C4-2B (cell line): ENCODE measurements around the gene NDUFB10.

ENCODE experiments used
- ZFX ChIP-seq: fragments of 450-650 bp; IDR thresholded peaks from 2 replicates; pipeline ENCODE4 v1.6.1; 2017
- TF ChIP-seq, protein P1 (sequence below): fragments of 450-650 bp; conservative IDR thresholded peaks from 2 replicates; pipeline ENCODE4 v1.5.1; 2017; ENCODE audit warnings: mild to moderate bottlenecking

DNA sequence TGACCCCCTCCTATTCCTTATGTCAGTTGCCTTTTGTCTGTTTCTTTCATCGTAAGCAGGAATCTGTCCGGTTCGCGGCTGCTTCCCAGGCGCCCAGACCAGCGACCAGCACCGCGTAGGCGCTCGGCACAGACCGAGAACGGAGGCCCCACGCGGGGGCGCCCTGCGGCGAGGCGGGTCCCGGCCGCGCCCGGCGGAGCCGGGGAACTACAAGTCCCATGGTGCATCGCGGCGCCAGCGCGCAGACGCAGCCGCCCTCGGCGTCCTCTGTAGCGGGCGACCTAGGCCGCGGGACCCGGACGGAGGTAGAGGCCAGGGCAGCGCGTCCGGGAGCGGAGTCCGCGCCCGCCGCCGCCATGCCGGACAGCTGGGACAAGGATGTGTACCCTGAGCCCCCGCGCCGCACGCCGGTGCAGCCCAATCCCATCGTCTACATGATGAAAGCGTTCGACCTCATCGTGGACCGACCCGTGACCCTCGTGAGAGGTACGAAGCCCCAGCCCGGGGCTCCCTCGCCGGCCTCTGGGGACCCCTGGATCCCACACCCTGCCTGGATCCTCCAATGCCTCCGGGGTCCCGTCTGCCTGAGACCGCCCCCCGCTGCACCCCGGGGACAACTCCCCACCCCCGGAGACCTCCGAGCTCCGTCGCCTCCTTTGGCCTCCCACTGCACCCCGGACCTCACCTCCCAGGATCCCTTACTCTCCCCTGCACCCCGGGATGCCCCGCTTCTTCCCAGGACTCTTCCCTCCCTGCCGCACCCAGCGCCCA, at the start of gene NDUFB10:
- TF ChIP-seq, protein P1, sequence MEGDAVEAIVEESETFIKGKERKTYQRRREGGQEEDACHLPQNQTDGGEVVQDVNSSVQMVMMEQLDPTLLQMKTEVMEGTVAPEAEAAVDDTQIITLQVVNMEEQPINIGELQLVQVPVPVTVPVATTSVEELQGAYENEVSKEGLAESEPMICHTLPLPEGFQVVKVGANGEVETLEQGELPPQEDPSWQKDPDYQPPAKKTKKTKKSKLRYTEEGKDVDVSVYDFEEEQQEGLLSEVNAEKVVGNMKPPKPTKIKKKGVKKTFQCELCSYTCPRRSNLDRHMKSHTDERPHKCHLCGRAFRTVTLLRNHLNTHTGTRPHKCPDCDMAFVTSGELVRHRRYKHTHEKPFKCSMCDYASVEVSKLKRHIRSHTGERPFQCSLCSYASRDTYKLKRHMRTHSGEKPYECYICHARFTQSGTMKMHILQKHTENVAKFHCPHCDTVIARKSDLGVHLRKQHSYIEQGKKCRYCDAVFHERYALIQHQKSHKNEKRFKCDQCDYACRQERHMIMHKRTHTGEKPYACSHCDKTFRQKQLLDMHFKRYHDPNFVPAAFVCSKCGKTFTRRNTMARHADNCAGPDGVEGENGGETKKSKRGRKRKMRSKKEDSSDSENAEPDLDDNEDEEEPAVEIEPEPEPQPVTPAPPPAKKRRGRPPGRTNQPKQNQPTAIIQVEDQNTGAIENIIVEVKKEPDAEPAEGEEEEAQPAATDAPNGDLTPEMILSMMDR, result peak; percentile 95
- TF ChIP-seq ZFX, result peak; percentile 69; the same call in 1 of the 2 replicates
